ENCODE results near the gene SPAG16. TPM values are rescaled to one million over a fixed set of nuclear protein-coding genes. Genes with fewer than 3 reads are reported as not detected.
A peak's percentile ranks its signal among the peaks of the same experiment; 100 is the strongest.

SPAG16 gene
- total RNA-seq, 1 experiment from 2014 or later: 17.3 TPM

DNA sequence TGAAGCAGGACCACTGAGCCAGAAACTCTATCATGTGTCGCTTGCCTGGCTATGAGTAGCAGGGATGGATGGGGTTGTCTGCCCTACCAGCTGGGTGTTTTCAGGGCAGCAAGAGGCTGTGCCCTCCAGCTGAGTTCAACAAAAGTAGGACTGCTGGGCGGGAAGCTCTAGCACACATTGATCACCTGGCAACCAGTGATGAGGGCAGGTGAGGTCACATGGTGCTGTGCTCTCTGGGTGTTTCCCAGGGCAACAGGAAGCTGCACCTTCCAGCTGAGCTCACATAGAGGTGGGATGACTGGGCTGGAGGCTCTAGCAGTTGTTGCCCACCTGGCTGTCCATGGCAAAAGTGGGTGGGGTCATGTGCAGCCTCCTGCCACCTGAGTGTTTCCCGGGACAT lies 639.3 kb downstream of the SPAG16 start:
- TF ChIP-seq, protein P1, sequence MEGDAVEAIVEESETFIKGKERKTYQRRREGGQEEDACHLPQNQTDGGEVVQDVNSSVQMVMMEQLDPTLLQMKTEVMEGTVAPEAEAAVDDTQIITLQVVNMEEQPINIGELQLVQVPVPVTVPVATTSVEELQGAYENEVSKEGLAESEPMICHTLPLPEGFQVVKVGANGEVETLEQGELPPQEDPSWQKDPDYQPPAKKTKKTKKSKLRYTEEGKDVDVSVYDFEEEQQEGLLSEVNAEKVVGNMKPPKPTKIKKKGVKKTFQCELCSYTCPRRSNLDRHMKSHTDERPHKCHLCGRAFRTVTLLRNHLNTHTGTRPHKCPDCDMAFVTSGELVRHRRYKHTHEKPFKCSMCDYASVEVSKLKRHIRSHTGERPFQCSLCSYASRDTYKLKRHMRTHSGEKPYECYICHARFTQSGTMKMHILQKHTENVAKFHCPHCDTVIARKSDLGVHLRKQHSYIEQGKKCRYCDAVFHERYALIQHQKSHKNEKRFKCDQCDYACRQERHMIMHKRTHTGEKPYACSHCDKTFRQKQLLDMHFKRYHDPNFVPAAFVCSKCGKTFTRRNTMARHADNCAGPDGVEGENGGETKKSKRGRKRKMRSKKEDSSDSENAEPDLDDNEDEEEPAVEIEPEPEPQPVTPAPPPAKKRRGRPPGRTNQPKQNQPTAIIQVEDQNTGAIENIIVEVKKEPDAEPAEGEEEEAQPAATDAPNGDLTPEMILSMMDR (conservative IDR thresholded peaks at IDR 0.05): no peak
- Histone ChIP-seq H3K27ac (ENCODE audit: insufficient read length, low read depth, low read length) (no peak overlapping the region), H2AFZ (ENCODE audit: low read length) (no peak overlapping the region), H2BK12ac (ENCODE audit: insufficient read length, low read depth, low read length) (no peak overlapping the region), H4K5ac (ENCODE audit: insufficient read length, low read depth, low read length) (no peak overlapping the region), H3K18ac (ENCODE audit: insufficient read length, low read depth, low read length) (no peak overlapping the region), H2BK20ac (ENCODE audit: low read depth, low read length, poor library complexity, severe bottlenecking) (no peak overlapping the region), H2BK120ac (ENCODE audit: low read depth, low read length, poor library complexity, severe bottlenecking) (no peak overlapping the region), H4K91ac (ENCODE audit: insufficient read length, low read depth, low read length) (no peak overlapping the region), H3K4ac (ENCODE audit: low read depth, low read length) (no peak overlapping the region), H4K8ac (replicated peaks; ENCODE audit: insufficient read length, low read depth, low read length) (no peak overlapping the region), H3K79me2 (ENCODE audit: insufficient read depth, low read length) (no peaks in the 10 kb centered on the region), H3K4me1 (ENCODE audit: insufficient read depth, low read length) (no peaks in the 10 kb centered on the region), H4K20me1 (ENCODE audit: control insufficient read depth, insufficient read depth, insufficient read length) (no peaks in the 10 kb centered on the region), H2AK5ac (ENCODE audit: insufficient read length, low read length) (no peak overlapping the region), H2BK5ac (ENCODE audit: insufficient read length, low read length) (no peak overlapping the region), H3K27me3 (ENCODE audit: insufficient read depth, low read length) (no peaks in the 10 kb centered on the region), H3K14ac (ENCODE audit: insufficient read depth, low read length) (no peak overlapping the region), H2BK15ac (ENCODE audit: low read depth, low read length) (no peak overlapping the region), H3K4me2 (ENCODE audit: insufficient read depth, insufficient read length, low read length) (no peak overlapping the region), H3K9me3 (ENCODE audit: control insufficient read depth, low read depth, low read length) (no peaks in the 10 kb centered on the region), H3K23ac (ENCODE audit: insufficient read length, low read depth, low read length) (no peak overlapping the region), H3K23me2 (ENCODE audit: insufficient read length, low read depth, low read length, poor library complexity, severe bottlenecking) (no peaks in the 10 kb centered on the region), H3K9ac (ENCODE audit: extremely low read depth, insufficient read length, low read length) (no peak overlapping the region), H3K56ac (ENCODE audit: insufficient read length, low read depth, low read length) (no peak overlapping the region), H3K79me1 (ENCODE audit: insufficient read depth, low read depth, low read length, poor library complexity, severe bottlenecking) (no peaks in the 10 kb centered on the region), H3T11ph (ENCODE audit: low read length) (no peak overlapping the region)
- no peak overlapping the region for H3K27ac Mint-ChIP-seq
- H3K4me3 Mint-ChIP-seq: no peak overlapping the region
- peak; percentile 33 for DNase-seq
- H3K27me3 Mint-ChIP-seq (ENCODE audit: low read depth): no peaks in the 10 kb centered on the region
- WGBS (ENCODE audit: extremely low coverage, insufficient read length, low lambda C conversion rate): no CpG with 5 or more reads among the region's 3 CpGs
- H3K36me3 Mint-ChIP-seq (ENCODE audit: insufficient read depth in 1 of 3, low read depth in 3 of 3): peaks cover 11 to 31% (median 16%) of the 10 kb centered on the region in 3 experiments
- H3K4me1 Mint-ChIP-seq: no peaks in the 10 kb centered on the region
- peaks cover 32 to 38% of the 10 kb centered on the region in 2 experiments for H3K9me3 Mint-ChIP-seq

Measured in H9 (cell line).